H1 (cell line): ENCODE data around the gene ZNF845. TPM values are rescaled to one million over a fixed set of nuclear protein-coding genes. Genes with fewer than 3 reads are reported as not detected.
A peak's percentile ranks its signal among the peaks of the same experiment; 100 is the strongest.

Experiments used
- CBX8 ChIP-seq: fragments of 300-800, 300-1000 bp; sonication (generic); IDR thresholded peaks from 2 replicates; pipeline ENCODE4 v1.7.1; 2016; ENCODE audit warnings: low read depth, low read length, borderline replicate concordance
- CREB1 ChIP-seq: IDR thresholded peaks from 2 replicates; pipeline ENCODE4 v1.6.1; 2012; ENCODE audit warnings: inconsistent platforms
- POLR2AphosphoS5 ChIP-seq: IDR thresholded peaks from 2 replicates; pipeline ENCODE4 v1.6.1; 2011; ENCODE audit warnings: low read depth, low read length
- SIRT6 ChIP-seq: IDR thresholded peaks from one replicate; pipeline ENCODE4 v1.7.1; 2012; ENCODE audit warnings: low read length, inconsistent platforms
- SIX5 ChIP-seq: IDR thresholded peaks from 2 replicates; pipeline ENCODE4 v1.6.1; 2011; ENCODE audit warnings: mild to moderate bottlenecking, low read depth, low read length
- polyA plus RNA-seq, 7 experiments: library from polyadenylated mRNA; depleted of rRNA in 3 of 7; stranded (reverse) in 5 of 7; unstranded in 2 of 7; fragments of >200 nt in 5 of 7; fragments of 200-250 nt in 2 of 7; gene quantifications; 1 replicate in 5 of 7; 2 replicates in 1 of 7; 4 replicates in 1 of 7; pipeline versions ENCODE4 v1.2.1 to v1.2.3, GENCODE V29; 2011 to 2013; ENCODE audit warnings: missing spikeins in 2 of 7, mixed read lengths in 2 of 7
- total RNA-seq: library from RNA; stranded (reverse); fragmentation: NEBNext Ultra II Directional; extraction: Animal tissue kit (Norgen Biotek cat#: 25700); gene quantifications from 2 replicates; pipeline ENCODE4 v1.2.1, GENCODE V29; 2021
- TF ChIP-seq, protein P1 (sequence below): fragments of 300-600 bp; sonication (generic); IDR thresholded peaks from 2 replicates; pipeline ENCODE4 v1.7.1; 2012; ENCODE audit warnings: low read length, moderate library complexity, mild to moderate bottlenecking, inconsistent platforms; ENCODE audit not compliant: insufficient replicate concordance
- TF ChIP-seq, protein P2 (sequence below), 3 experiments: IDR thresholded peaks; 1 replicate in 2 of 3; 2 replicates in 1 of 3; pipeline versions ENCODE4 v1.5.1 to v1.6.1; 2011; ENCODE audit warnings: low read length in 3 of 3, mild to moderate bottlenecking in 3 of 3, inconsistent platforms in 2 of 3, low read depth in 1 of 3, moderate library complexity in 1 of 3; ENCODE audit not compliant: insufficient read depth in 1 of 3; ENCODE audit errors: control extremely low read depth in 1 of 3

The ZNF845 gene
- total and polyA plus RNA-seq, 2 of the 8 experiments (the other 6 are each of a cell fraction or from before 2014, with no cell fraction given): 3.6 to 22.5 TPM

DNA sequence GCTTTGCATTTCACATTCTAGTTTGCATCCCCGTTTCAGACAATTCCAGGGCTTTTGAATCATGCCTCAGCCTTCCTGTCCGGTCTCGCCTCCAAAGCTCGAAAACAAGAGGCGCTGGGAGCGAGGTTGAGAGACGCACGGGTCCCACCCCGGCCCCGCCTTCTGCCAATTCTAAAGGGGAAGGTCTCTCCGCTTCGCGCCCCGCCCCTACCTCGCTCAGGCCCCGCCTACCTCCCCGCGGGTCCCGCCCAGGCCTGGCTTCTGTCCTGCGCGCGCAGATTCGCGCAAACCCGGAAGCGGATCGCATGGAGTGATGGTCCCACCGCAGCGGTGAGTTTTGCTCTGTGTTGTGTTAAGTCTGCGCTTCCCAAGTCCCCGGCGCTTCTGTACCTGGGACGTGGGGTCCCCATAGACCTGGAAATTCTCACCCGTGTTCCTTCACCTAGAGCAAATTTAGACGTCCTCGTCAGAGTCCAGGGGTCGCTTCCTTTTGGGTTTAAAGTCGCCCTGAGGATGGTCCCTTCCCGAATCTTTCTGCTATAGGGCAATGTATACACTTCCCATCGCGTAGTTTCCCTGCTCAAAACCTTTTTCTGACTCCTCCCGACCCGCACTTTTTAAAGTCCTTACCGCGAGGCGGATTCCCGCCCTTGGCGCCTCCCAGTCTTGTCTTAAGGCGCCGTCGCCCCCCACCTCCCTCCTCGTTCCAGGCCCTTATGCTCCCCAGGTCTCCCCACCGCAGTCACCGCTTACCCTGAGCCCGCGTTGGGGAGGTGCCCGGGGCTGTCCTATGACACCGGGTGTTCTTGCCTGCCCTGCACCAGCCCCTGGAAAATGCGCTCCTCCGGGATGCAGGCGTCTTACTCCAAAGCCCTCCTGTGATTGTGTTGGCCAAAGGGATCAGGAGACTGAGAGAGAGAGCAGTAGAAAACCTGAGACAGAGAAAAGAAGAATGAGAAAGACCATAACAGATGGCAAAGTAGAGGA is at the start of gene ZNF845 (continued):
- TF ChIP-seq, protein P1, sequence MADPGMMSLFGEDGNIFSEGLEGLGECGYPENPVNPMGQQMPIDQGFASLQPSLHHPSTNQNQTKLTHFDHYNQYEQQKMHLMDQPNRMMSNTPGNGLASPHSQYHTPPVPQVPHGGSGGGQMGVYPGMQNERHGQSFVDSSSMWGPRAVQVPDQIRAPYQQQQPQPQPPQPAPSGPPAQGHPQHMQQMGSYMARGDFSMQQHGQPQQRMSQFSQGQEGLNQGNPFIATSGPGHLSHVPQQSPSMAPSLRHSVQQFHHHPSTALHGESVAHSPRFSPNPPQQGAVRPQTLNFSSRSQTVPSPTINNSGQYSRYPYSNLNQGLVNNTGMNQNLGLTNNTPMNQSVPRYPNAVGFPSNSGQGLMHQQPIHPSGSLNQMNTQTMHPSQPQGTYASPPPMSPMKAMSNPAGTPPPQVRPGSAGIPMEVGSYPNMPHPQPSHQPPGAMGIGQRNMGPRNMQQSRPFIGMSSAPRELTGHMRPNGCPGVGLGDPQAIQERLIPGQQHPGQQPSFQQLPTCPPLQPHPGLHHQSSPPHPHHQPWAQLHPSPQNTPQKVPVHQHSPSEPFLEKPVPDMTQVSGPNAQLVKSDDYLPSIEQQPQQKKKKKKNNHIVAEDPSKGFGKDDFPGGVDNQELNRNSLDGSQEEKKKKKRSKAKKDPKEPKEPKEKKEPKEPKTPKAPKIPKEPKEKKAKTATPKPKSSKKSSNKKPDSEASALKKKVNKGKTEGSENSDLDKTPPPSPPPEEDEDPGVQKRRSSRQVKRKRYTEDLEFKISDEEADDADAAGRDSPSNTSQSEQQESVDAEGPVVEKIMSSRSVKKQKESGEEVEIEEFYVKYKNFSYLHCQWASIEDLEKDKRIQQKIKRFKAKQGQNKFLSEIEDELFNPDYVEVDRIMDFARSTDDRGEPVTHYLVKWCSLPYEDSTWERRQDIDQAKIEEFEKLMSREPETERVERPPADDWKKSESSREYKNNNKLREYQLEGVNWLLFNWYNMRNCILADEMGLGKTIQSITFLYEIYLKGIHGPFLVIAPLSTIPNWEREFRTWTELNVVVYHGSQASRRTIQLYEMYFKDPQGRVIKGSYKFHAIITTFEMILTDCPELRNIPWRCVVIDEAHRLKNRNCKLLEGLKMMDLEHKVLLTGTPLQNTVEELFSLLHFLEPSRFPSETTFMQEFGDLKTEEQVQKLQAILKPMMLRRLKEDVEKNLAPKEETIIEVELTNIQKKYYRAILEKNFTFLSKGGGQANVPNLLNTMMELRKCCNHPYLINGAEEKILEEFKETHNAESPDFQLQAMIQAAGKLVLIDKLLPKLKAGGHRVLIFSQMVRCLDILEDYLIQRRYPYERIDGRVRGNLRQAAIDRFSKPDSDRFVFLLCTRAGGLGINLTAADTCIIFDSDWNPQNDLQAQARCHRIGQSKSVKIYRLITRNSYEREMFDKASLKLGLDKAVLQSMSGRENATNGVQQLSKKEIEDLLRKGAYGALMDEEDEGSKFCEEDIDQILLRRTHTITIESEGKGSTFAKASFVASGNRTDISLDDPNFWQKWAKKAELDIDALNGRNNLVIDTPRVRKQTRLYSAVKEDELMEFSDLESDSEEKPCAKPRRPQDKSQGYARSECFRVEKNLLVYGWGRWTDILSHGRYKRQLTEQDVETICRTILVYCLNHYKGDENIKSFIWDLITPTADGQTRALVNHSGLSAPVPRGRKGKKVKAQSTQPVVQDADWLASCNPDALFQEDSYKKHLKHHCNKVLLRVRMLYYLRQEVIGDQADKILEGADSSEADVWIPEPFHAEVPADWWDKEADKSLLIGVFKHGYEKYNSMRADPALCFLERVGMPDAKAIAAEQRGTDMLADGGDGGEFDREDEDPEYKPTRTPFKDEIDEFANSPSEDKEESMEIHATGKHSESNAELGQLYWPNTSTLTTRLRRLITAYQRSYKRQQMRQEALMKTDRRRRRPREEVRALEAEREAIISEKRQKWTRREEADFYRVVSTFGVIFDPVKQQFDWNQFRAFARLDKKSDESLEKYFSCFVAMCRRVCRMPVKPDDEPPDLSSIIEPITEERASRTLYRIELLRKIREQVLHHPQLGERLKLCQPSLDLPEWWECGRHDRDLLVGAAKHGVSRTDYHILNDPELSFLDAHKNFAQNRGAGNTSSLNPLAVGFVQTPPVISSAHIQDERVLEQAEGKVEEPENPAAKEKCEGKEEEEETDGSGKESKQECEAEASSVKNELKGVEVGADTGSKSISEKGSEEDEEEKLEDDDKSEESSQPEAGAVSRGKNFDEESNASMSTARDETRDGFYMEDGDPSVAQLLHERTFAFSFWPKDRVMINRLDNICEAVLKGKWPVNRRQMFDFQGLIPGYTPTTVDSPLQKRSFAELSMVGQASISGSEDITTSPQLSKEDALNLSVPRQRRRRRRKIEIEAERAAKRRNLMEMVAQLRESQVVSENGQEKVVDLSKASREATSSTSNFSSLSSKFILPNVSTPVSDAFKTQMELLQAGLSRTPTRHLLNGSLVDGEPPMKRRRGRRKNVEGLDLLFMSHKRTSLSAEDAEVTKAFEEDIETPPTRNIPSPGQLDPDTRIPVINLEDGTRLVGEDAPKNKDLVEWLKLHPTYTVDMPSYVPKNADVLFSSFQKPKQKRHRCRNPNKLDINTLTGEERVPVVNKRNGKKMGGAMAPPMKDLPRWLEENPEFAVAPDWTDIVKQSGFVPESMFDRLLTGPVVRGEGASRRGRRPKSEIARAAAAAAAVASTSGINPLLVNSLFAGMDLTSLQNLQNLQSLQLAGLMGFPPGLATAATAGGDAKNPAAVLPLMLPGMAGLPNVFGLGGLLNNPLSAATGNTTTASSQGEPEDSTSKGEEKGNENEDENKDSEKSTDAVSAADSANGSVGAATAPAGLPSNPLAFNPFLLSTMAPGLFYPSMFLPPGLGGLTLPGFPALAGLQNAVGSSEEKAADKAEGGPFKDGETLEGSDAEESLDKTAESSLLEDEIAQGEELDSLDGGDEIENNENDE: no peak
- no peak for TF ChIP-seq SIRT6
- TF ChIP-seq, protein P2, sequence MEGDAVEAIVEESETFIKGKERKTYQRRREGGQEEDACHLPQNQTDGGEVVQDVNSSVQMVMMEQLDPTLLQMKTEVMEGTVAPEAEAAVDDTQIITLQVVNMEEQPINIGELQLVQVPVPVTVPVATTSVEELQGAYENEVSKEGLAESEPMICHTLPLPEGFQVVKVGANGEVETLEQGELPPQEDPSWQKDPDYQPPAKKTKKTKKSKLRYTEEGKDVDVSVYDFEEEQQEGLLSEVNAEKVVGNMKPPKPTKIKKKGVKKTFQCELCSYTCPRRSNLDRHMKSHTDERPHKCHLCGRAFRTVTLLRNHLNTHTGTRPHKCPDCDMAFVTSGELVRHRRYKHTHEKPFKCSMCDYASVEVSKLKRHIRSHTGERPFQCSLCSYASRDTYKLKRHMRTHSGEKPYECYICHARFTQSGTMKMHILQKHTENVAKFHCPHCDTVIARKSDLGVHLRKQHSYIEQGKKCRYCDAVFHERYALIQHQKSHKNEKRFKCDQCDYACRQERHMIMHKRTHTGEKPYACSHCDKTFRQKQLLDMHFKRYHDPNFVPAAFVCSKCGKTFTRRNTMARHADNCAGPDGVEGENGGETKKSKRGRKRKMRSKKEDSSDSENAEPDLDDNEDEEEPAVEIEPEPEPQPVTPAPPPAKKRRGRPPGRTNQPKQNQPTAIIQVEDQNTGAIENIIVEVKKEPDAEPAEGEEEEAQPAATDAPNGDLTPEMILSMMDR (IDR thresholded peaks at IDR 0.05; ENCODE audit: control extremely low read depth in 1 of 3, insufficient read depth in 1 of 3, low read depth in 1 of 3, low read length in 3 of 3): no peak
- TF ChIP-seq SIX5: no peak
- TF ChIP-seq POLR2AphosphoS5: peak; percentile 74; the same call in 1 of the 2 replicates
- no peak for TF ChIP-seq CBX8
- no peak for TF ChIP-seq CREB1
